Stimulated activated CD4-positive, alpha-beta T cell treated with anti-CD3 and anti-CD28 coated beads, Interleukin-2, amount 100 ng/mL, for 4 hours (primary cell): Measurements from ENCODE around the gene SOCS6.

Experiments
- DNase-seq: peaks from one replicate; pipeline ENCODE4 v3.0.0-alpha.2; 2020; ENCODE audit warnings: low read depth

The SOCS6 gene

DNA sequence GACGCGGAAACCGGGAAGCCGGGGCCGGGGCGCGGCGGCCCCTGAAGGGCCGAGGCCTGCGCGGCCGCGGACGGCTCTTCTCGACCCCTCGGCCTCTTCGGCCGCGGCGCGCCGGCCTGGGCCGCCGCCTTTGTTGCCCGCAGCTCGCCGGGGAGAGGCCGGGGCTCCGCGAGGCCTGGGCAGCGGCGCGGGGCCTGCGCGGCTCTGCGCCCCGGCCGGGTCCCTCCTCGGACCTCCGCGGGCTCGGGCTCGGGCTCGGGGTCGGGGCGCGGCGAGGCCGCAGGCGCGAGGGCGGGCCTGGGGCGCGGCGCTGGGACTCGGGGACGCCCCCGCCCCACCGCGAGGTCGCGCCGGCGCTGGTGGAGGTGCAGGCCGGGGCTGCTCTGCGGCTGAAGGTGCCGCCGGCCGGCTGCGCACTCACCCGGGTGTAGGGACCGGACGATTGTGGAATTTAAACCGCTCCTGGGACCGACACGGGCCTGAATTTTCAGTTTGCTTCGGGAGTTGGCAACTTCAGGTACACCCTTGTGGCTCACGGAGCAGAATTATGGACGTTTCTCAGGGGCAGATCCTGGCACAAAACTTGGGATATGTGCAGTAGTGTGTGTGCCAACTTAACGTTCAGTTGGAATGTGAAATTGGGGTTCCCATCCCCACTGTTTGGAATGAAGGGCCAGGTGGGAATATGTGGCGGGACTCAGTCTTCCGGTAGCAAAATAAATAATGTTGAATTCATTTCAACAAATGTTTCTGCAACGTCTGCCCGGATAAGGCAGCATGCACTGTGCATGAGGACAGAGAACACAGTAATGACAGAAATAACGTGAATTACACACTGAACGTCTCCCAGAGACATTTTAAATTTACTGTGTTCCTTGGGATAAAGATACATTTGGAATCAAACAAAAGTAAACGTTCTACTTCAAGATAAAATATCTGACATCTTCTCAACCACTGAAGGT is 787 bp downstream of the SOCS6 start:
- no peak for DNase-seq

GRCh38 chr18:70290482-70291294 is 1.8 kb downstream of the SOCS6 start:
- no peak for DNase-seq

DNA sequence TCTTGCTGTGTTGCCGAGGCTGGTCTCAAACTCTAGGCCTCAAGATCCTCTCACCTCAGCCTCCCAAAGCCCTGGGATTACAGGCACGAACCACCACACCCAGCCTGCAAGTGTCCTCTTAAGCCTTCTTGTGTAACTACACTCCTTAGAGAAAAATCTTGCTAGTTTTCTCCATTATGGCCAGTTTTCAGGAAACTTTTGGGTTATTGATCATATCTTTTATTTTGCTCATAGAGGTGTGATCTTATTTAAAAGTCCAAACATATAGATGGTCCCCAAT is 2.4 kb downstream of the SOCS6 start:
- no peak for DNase-seq

GRCh38 chr18:70292628-70293027 is 3.8 kb downstream of the SOCS6 start:
- no peak for DNase-seq

DNA sequence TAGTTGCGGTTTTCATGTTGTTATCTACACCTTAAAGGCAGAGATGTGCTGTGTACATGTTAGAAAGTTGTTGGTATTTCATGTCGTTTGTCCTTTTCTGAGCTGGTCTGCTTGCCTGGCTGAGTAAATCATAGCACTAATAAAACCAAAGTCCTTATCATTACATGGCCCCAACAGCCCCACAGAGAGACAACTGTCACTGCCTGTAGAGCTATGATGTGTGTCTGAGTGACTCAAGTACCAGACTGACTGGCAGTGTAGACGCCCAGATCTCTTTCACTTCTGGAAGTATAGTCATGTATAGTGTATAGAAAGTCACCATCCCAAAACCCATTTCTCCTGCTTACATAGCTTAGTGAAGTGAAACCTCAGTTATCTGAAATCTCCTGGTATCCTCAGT is 4.3 kb downstream of the SOCS6 start:
- no peak for DNase-seq

- no peak for DNase-seq
Measured at GRCh38 chr18:70294471-70295191, 5.8 kb downstream of the SOCS6 start.

- no peak for DNase-seq
Measured at GRCh38 chr18:70295192-70296188, 6.6 kb downstream of the SOCS6 start.

DNA sequence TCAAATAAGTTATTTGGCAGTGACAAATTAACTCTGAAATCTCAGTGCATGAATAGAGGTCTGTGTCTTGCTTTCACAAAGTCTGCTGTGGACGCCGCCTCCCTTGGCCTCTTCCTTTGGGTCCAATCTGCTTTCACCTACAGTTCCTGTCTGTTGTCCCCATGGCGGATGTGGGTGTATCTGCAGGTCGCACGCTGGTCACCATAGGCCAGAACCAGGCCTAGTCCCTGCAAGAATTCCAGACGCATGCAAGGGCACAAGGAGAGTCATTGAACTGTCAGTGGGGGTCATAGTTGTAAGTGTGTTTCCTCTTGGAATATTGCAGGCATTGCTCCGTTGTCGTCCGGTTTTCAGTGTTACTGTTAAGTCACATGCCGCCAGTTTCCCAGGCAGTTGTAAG is 7.4 kb downstream of the SOCS6 start:
- no peak for DNase-seq

DNA sequence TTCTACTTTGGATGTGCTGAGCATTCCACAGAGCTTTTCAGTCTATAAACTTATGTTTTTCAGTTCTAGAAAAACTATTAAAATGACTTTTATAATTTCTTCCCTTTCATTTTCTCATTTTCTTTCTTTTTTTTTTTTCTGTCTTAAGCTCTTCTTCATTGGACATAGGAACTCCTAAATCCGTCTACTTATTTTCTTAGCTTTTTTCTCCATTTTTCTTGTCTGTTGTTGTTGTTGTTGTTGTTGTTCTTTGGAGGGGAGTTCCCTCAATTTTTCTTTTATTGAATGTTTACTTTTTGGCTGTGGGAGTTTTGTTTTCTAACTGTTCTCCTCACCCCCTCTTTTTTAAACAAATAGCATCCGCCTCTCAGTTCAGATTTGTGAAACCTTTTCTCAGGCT is 7.9 kb downstream of the SOCS6 start:
- DNase-seq: no peak

- DNase-seq: no peak
Measured at GRCh38 chr18:70299393-70299792, 10.5 kb downstream of the SOCS6 start.

- no peak for DNase-seq
Measured at GRCh38 chr18:70301667-70302066, 12.8 kb downstream of the SOCS6 start.

DNA sequence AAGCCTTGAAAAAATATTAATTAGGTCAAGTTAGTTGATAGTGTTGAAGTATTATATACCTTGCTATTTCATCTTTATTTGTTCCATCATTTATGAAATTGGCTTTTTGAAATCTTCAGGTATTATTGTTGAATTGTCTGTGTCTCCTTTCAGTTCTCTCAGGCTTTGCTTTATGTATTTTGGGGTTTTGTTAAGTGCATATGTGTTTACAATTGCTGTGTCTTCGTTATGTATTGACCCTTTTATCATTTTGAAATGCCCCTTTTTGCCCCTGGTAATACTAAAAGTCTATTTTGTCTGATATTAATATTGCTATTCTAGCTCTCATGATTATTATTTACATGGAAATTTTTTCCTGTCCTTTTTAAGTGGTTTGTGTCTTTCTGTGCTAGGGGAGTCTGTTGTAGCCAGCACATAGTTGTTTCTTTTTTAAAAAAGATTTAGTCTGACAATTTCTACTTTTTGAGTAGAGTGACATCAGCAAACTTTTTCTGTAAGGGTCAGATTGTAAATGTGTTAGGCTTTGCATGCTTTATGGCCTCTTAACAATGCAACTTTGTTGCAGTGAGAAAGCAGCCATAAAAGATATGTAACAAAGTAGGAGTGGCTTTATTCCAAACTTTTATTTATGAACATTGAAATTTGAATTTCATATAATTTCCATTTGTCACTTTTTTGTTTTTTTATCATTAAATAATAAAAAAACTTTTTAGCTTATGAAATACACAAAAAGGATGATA is 19.9 kb downstream of the SOCS6 start:
- no peak for DNase-seq

DNA sequence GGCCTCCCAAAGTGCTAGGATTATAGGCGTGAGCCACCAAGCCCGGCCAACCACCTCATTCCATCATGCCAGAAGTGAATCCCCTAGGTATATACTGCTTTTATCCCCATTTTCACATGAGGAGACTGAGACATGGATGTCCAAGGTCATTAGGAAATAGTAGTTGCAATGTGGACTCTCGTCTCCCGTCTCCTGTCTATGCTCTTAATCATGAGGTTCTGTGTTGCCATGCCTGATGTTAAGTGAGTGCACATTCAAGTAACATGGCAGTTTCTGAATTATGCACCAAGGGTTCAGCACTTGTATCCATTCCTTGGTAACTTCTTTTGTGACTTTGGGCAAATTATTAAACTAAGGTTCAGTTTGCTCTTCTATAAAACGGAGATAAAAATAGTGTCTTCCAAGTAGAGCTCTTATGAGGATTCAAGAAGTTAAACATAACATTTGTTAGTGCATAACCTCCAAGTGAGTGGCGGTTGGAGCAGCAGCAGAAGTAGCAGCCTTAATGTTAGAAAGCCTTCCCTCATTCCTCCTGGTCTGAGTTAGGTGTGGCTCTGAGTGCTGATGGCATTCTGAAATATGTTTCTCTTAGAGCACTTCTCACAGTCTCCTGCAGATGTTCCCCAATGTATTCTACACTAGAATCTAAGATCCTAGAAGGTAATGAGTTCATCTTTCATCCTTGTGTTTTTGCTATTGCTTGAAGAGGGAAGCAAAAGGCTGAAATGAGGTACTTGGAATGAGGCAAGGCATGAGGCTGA is 21.9 kb downstream of the SOCS6 start:
- no peak for DNase-seq

DNA sequence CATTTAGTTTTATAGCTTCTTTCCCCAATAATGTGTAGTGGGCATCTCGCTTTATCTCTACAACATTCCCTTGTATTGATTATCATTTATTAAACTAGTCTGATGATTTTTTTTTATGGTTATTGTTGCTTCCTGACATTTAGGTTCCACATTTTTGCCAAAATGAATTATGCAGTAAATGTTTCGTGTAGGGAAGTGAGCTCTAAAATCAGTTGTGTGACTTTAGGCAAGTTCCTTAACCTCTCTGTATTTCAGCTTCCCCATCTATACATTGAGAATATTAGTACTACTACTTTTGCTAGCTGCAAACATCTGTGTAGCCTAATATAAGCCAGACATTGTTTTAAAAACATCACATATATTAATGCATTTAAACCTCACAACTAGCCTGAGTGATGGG is 22.9 kb downstream of the SOCS6 start:
- no peak for DNase-seq

GRCh38 chr18:70313640-70314039 is 24.8 kb downstream of the SOCS6 start:
- DNase-seq: no peak

GRCh38 chr18:70314151-70314782 is 25.4 kb downstream of the SOCS6 start:
- DNase-seq: no peak

DNA sequence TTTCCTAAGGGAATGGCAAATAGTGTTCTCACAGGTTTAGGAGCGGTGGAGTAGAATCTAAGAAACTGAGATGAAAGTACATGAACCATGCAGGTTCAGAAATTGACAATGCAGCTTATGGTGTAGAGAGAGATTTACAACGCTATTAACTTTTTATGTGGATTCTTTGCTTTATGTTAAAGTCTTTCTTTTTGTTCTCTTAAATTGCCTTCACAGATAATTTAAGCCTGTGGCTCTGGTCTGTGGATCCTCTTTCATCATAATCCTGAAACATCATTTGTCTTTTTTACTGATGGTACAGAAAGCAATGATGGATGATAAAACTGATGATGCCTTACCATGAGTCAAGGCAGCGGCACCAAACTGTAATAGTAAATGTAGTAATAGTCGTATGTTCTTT is 30.3 kb downstream of the SOCS6 start:
- no peak for DNase-seq

DNA sequence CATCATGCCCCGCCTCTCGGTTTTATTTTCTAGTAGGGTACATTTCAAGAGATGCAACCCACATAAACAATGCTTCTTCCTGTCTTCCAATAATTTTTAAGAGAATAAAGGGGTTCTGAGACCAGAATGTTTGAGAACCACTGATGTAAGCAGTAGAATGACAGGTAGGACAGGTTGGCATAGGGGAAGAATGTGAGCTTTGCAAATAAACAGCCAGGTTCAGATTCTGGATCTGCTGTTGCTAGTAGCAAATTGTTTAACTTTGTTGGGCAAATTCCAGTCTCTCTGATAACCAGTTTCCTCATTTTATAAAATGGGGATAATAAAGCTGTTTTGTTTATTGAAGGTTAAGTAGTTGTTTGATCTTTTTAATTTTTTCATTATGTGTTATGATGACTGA is 32.8 kb downstream of the SOCS6 start:
- no peak for DNase-seq

DNA sequence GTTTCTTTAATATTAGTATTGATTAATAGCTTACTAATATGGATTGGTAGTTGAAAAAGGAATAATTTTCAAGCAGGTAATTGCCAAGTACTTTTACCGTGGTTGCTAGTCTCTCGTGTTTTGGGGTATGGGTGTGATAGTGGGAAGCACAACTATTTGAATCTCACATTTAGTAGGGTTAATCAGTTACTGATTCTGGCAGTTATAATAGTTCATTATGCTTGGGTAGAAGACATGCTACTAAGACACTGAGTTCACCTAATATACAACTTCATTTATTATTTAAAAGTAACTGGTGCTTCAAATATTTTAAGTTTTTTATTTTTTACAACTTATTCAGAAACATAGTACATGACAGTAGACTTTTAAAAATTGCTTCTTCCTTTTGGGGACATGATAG is 33.5 kb downstream of the SOCS6 start:
- no peak for DNase-seq

GRCh38 chr18:70322928-70323327 is 34.1 kb downstream of the SOCS6 start:
- DNase-seq: no peak
